Embryonic facial prominence (tissue), 1 donor: ENCODE measurements around the gene MINAR1.

Experiments
- DNase-seq: peaks from one replicate; pipeline ENCODE4 v3.0.0-alpha.2; 2016; ENCODE audit errors: extremely low spot score

The MINAR1 gene

GRCh38 chr15:79432345-79433275 is 474 bp downstream of the MINAR1 start:
- DNase-seq, result no peak

GRCh38 chr15:79433276-79433990 is 1.3 kb downstream of the MINAR1 start:
- DNase-seq, result no peak

- no peak for DNase-seq
Observed at GRCh38 chr15:79434361-79434760, 2.2 kb downstream of the MINAR1 start.

- DNase-seq, result no peak
Observed at GRCh38 chr15:79436037-79436780, 4.1 kb downstream of the MINAR1 start.

- DNase-seq, result no peak
Observed at GRCh38 chr15:79437275-79438000, 5.3 kb downstream of the MINAR1 start.

GRCh38 chr15:79439236-79439635 is 7.1 kb downstream of the MINAR1 start:
- DNase-seq, result no peak

- no peak for DNase-seq
Observed at GRCh38 chr15:79440355-79440908, 8.3 kb downstream of the MINAR1 start.

- no peak for DNase-seq
Observed at GRCh38 chr15:79442911-79443310, 10.8 kb downstream of the MINAR1 start.

- no peak for DNase-seq
Observed at GRCh38 chr15:79447060-79447459, 14.9 kb downstream of the MINAR1 start.

- no peak for DNase-seq
Observed at GRCh38 chr15:79450648-79451047, 18.5 kb downstream of the MINAR1 start.

GRCh38 chr15:79451361-79451999 is 19.3 kb downstream of the MINAR1 start:
- peak; percentile 20 for DNase-seq

GRCh38 chr15:79452244-79453051 is 20.3 kb downstream of the MINAR1 start:
- no peak for DNase-seq

- DNase-seq, result no peak
Observed at GRCh38 chr15:79453446-79453845, 21.3 kb downstream of the MINAR1 start.

GRCh38 chr15:79454063-79454462 is 21.9 kb downstream of the MINAR1 start:
- DNase-seq, result no peak

- DNase-seq, result no peak
Observed at GRCh38 chr15:79455361-79455760, 23.2 kb downstream of the MINAR1 start.

GRCh38 chr15:79455943-79456342 is 23.8 kb downstream of the MINAR1 start:
- no peak for DNase-seq

GRCh38 chr15:79458491-79458890 is 26.4 kb downstream of the MINAR1 start:
- DNase-seq, result no peak

- no peak for DNase-seq
Observed at GRCh38 chr15:79459666-79460065, 27.5 kb downstream of the MINAR1 start.

GRCh38 chr15:79463043-79463780 is 31.1 kb downstream of the MINAR1 start:
- DNase-seq, result no peak
